Measurements from ENCODE around the gene BUB3.

Gene BUB3

DNA sequence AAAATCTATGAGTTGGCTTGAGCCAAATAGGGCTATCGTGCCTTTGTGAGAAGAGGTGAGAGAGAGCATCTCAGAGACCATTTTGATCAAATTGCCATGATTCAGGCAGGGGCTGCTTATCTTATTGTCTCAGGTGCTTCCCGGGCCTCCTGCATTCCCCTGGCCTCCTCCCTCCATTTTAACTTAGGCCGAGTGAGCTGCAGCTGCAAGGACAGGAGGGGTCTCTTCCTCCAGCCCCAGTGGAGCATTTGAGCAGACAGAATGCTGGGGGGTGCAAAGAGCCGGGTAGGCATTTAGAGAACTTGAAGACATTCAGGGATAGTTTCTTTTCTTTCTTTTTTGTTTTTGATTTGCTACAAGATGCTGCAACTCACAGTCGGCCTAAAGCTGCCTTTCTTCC is 59.0 kb downstream of the BUB3 start:
- Histone ChIP-seq H2BK120ac (ENCODE audit: low read depth, low read length) (no peak overlapping the region), H2BK15ac (ENCODE audit: low read depth, poor library complexity, severe bottlenecking) (no peak overlapping the region), H3K36me3 (ENCODE audit: control insufficient read depth in 1 of 2, insufficient read depth in 2 of 2, low read depth in 1 of 2, low read length in 2 of 2) (no peaks in the 10 kb centered on the region), H3K4me1 (ENCODE audit: control insufficient read depth, insufficient read depth, low read depth, low read length) (no peaks in the 10 kb centered on the region), H3K18ac (ENCODE audit: low read depth in 1 of 2, low read length in 2 of 2) (no peak overlapping the region), H4K8ac (ENCODE audit: low read length) (no peak overlapping the region), H2AK5ac (ENCODE audit: low read length, severe bottlenecking) (no peak overlapping the region), H3K23ac (ENCODE audit: low read length in 2 of 2) (no peak overlapping the region), H4K91ac (ENCODE audit: low read length) (no peak overlapping the region), H3K79me1 (replicated peaks; ENCODE audit: low read length, poor library complexity, severe bottlenecking) (no peaks in the 10 kb centered on the region), H3K9ac (ENCODE audit: low read length) (no peak overlapping the region), H3K27me3 (ENCODE audit: control insufficient read depth in 1 of 2, insufficient read depth in 1 of 2, low read length in 2 of 2) (no peaks in the 10 kb centered on the region), H2BK5ac (ENCODE audit: low read depth, low read length, poor library complexity, severe bottlenecking) (no peak overlapping the region), H3K4ac (ENCODE audit: low read depth in 1 of 2, low read length in 2 of 2) (no peak overlapping the region), H3K4me3 (ENCODE audit: insufficient read depth in 1 of 2, low read depth in 1 of 2, low read length in 2 of 2) (no peak overlapping the region), H3K27ac (ENCODE audit: low read length, poor library complexity, severe bottlenecking) (no peak overlapping the region), H3K9me3 (ENCODE audit: control insufficient read depth, low read length) (peaks cover 7% of the 10 kb centered on the region), H3K14ac (ENCODE audit: low read length in 2 of 2) (no peak overlapping the region), H2AFZ (ENCODE audit: low read depth, low read length) (no peak overlapping the region), H3K4me2 (ENCODE audit: low read length, poor library complexity, severe bottlenecking) (no peak overlapping the region), H2BK12ac (ENCODE audit: low read length in 2 of 2) (no peak overlapping the region)
- DNase-seq = no peak
- WGBS = 81% methylated on average over 3 of the region's 5 CpGs
